HepG2 (cell line): Measurements from ENCODE around the gene TJP3.

Experiments used
- FOXK1 ChIP-seq: sonication (generic); formaldehyde crosslinking; IDR thresholded peaks from 2 replicates; pipeline ENCODE4 v1.4.0; 2020; ENCODE audit warnings: low read depth, missing genetic modification reagents, borderline replicate concordance
- HMG20A ChIP-seq: IDR thresholded peaks from 2 replicates; pipeline ENCODE4 v1.6.1; 2016; ENCODE audit warnings: borderline replicate concordance
- HMGXB4 ChIP-seq, 2 experiments: sonication (generic) in 1 of 2; formaldehyde crosslinking in 1 of 2; IDR thresholded peaks; 2 replicates each; pipeline versions ENCODE4 v1.4.0 to v1.6.1; 2018 to 2020; ENCODE audit warnings: missing genetic modification reagents in 2 of 2, borderline replicate concordance in 1 of 2, low read depth in 1 of 2, mild to moderate bottlenecking in 1 of 2, missing biosample characterization in 1 of 2
- SKIL ChIP-seq: sonication (generic); formaldehyde crosslinking; IDR thresholded peaks from 2 replicates; pipeline ENCODE4 v1.8.0; 2022; ENCODE audit warnings: missing genetic modification reagents, mild to moderate bottlenecking, moderate library complexity, borderline replicate concordance
- YY1 ChIP-seq: IDR thresholded peaks from 2 replicates; pipeline ENCODE4 v1.6.1; 2011; ENCODE audit warnings: low read length, low read depth, moderate library complexity, mild to moderate bottlenecking; ENCODE audit not compliant: insufficient read depth, insufficient replicate concordance
- TF ChIP-seq, protein P1 (sequence below): sonication (generic); formaldehyde crosslinking; IDR thresholded peaks from 2 replicates; pipeline ENCODE4 v1.5.0; 2020; ENCODE audit warnings: mild to moderate bottlenecking, missing genetic modification reagents, moderate library complexity

DNA sequence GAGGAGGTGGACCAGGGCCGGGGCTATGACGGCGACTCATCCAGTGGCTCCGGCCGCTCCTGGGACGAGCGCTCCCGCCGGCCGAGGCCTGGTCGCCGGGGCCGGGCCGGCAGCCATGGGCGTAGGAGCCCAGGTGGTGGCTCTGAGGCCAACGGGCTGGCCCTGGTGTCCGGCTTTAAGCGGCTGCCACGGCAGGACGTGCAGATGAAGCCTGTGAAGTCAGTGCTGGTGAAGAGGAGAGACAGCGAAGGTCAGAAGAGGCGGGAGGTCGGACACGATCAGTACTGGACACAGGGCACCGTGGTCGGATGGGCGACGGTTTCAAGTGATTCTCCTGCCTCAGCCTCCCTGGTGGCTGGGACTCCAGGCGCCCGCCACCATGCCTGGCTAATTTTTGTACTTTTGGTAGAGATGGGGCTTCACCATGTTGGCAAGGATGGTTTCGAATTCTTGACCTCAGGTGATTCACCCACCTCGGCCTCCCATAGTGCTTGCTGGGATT lies 22.3 kb downstream of the TJP3 start:
- TF ChIP-seq HMGXB4 (CRISPR knock-in tag; IDR thresholded peaks at IDR 0.05; ENCODE audit: borderline replicate concordance in 1 of 2, low read depth in 1 of 2) (no peak), YY1 (no peak), SKIL (CRISPR knock-in tag) (no peak), HMG20A (CRISPR knock-in tag) (no peak), FOXK1 (CRISPR knock-in tag) (no peak)
- TF ChIP-seq, protein P1, sequence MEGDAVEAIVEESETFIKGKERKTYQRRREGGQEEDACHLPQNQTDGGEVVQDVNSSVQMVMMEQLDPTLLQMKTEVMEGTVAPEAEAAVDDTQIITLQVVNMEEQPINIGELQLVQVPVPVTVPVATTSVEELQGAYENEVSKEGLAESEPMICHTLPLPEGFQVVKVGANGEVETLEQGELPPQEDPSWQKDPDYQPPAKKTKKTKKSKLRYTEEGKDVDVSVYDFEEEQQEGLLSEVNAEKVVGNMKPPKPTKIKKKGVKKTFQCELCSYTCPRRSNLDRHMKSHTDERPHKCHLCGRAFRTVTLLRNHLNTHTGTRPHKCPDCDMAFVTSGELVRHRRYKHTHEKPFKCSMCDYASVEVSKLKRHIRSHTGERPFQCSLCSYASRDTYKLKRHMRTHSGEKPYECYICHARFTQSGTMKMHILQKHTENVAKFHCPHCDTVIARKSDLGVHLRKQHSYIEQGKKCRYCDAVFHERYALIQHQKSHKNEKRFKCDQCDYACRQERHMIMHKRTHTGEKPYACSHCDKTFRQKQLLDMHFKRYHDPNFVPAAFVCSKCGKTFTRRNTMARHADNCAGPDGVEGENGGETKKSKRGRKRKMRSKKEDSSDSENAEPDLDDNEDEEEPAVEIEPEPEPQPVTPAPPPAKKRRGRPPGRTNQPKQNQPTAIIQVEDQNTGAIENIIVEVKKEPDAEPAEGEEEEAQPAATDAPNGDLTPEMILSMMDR (CRISPR knock-in tag), result no peak
